ENCODE results near the gene FAM89A. TPM values are rescaled to one million over a fixed set of nuclear protein-coding genes. Genes with fewer than 3 reads are reported as not detected.

The FAM89A gene
- total RNA-seq, result 8.9 TPM
- long read RNA-seq, transcript FAM89A-201 (2 exons, 1,495 nt), result major isoform, 10 of 10 reads
- long read RNA-seq, partial matches to known transcripts, result 0 of 10 reads
- long read RNA-seq, other reads (novel, unspliced or antisense), result 0 of 10 reads

DNA sequence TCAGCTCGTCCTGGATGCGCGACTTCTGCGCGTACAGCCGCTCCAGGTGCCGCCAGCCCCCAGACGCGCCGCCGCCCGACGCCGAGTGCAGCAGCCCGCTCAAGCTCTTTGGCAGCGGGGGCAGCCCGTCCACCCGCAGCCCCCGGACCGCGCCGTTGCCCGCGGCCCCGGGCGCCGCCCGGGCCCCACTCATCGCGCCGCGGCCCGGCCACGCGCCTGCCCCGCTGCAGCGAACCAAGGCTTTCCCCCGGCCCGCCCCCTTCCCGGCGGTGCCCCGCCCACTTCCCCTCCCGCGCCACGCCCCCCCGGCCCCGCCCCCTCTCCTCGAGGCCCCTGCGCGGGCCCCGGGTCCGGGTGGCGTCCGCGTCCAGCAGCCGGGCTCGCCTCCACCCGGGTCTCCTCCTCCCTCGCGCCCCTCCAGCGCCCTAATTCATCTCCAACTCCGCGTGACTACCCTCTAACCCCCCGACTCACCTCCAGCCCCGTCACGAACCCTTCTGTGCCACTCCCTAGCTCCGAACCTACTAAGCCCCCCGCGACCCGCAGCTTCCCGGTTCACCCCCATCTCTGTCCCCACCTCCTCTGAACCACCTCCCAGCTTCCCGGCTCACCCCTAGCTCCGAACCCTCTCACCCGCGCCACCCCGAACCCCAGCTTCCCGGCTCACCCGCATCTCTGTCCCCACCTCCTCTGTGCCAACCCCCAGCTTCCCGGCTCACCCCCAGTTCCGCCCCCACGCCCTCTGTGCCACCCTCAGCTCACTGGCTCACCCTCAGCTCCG, at the start of gene FAM89A:
FAM89A (minus strand) TSS at position 236 of the 781 bp plus-strand sequence; CDS start at position 193, 43 bp downstream.
- intact Hi-C loops (cut with DNase I), result loop anchor here (5.0 kb wide), 1 partner anchor 52 kb away; no protein-coding TSS in a partner anchor
- DNase-seq (ENCODE audit: missing footprints), result no peak
- peak; percentile 69 for ATAC-seq

- no peak for ATAC-seq
- no peak for DNase-seq (ENCODE audit: missing footprints)
- intact Hi-C loops (cut with DNase I), result no loop called here
Measured at GRCh38 chr1:231084353-231084752, 44.3 kb upstream of the FAM89A start.

DNA sequence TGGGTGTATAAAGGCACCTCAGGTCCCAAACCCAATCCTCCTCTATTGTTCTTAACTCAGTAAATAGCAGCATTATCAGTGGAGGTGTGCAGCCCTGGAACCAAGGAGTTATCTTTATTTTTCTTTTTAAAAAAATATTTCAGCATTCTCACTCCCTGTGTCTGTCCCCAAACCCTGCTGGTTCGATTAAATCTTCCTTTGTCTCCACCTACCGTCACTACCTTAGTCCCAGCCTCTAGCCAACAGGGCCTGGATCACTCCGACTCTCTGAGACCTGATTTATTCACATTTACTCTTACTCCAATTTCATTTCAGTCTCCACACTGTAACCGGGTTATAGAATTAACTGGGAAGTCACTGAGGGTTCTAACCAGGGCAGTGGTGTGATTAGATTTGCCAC, 39.1 kb upstream of the FAM89A start:
- ATAC-seq (no peak), DNase-seq (ENCODE audit: missing footprints) (no peak)
- intact Hi-C loops (cut with DNase I), result no loop called here

DNA sequence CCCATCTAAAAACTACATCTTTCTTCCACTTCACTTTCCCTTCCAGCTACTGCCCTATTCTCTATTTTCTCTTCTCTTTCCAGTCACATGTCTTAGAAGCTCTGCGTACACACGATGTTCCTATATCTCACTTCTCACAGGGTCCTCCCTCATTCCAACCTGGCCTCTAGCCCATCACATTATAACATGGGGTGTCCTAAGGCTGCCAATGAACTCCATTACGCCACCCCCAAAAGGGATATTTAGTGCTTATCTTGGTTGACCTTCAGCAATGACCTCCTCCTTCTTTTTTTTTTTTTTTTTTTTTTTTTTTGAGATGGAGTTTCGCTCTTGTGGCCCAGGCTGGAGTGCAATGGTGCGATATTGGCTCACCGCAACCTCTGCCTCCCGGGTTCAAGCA, 38.2 kb upstream of the FAM89A start:
- DNase-seq (ENCODE audit: missing footprints) (no peak), ATAC-seq (no peak)
- intact Hi-C loops (cut with DNase I), result no loop called here

GRCh38 chr1:231076802-231077201, 36.7 kb upstream of the FAM89A start:
- ATAC-seq (no peak), DNase-seq (ENCODE audit: missing footprints) (no peak)
- intact Hi-C loops (cut with DNase I), result no loop called here

DNA sequence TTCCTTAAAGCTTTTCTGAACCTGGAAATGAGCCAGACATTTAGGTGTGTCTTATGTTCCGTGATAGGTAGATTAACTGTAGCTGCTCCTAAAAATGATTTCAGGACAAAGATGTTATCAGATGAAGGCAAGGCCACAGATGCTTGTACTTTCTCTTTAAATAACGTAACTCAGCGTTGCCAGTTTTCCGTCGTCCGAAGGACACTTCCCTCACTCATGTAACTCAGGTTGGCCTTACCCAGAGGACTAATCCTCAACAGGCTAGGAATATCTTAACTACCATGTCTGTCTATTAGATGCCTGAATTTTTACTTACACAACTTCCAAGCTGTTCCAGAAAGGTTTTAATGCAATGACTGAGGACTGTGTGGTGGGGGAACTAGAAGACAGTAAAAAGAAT, 35.4 kb upstream of the FAM89A start:
- no peak for ATAC-seq
- intact Hi-C loops (cut with DNase I), result no loop called here
- DNase-seq (ENCODE audit: missing footprints), result no peak

GRCh38 chr1:231075020-231075419, 35.0 kb upstream of the FAM89A start:
- DNase-seq (ENCODE audit: missing footprints), result no peak
- ATAC-seq, result no peak
- intact Hi-C loops (cut with DNase I), result no loop called here

DNA sequence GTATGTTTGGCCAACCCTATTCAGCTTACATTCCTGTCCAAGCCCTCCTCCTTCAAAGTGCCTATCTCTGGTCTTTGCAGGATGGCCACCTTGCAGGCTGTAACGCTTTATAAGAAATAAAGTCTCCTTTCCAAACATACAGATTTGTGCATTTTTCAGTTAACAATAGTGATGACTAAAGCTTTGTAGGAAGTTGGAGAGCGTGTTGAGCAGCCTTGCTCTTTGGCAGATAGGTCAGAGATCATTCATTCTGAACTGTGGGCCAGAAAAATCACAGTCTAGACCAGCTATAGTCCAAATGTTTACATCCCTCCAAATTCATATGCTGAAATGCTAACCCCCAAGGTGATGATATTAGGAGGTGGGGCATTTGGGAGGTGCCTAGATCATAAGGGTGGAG, 34.0 kb upstream of the FAM89A start:
- DNase-seq (ENCODE audit: missing footprints), result no peak
- no peak for ATAC-seq
- intact Hi-C loops (cut with DNase I), result no loop called here

GRCh38 chr1:231073331-231073730, 33.3 kb upstream of the FAM89A start:
- no peak for ATAC-seq
- intact Hi-C loops (cut with DNase I), result no loop called here
- no peak for DNase-seq (ENCODE audit: missing footprints)

DNA sequence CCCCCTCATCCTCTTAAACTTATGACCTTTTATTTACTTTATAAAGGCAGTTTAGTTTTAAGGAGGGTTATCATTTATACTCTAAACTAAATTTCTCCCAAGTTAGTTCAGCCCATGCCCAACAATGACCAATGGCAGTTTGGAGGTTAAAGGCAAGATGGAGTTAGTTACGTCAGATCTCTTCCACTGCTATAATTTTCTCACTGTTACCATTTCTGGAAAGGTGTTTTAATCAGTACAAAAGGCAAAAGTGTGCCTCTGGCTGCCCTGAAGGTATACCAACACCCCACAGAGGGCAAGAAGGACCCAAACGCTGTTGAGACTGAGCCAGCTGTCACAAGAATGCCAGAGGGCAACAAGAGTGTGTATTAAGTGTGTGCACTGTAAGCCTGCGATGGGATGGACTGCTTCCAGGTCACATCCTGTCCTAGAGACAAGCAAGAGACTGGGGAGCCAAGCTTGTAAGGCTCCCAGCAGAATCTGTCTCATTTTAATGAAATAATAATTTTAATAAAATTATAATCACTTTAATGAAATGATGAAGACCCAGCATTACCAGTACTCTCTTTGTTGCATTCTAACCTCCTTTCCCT, 32.5 kb upstream of the FAM89A start:
- ATAC-seq, result no peak
- DNase-seq (ENCODE audit: missing footprints), result no peak
- intact Hi-C loops (cut with DNase I), result no loop called here

- ATAC-seq, result no peak
- no peak for DNase-seq (ENCODE audit: missing footprints)
- intact Hi-C loops (cut with DNase I), result no loop called here
Measured at GRCh38 chr1:231072041-231072440, 32.0 kb upstream of the FAM89A start.

DNA sequence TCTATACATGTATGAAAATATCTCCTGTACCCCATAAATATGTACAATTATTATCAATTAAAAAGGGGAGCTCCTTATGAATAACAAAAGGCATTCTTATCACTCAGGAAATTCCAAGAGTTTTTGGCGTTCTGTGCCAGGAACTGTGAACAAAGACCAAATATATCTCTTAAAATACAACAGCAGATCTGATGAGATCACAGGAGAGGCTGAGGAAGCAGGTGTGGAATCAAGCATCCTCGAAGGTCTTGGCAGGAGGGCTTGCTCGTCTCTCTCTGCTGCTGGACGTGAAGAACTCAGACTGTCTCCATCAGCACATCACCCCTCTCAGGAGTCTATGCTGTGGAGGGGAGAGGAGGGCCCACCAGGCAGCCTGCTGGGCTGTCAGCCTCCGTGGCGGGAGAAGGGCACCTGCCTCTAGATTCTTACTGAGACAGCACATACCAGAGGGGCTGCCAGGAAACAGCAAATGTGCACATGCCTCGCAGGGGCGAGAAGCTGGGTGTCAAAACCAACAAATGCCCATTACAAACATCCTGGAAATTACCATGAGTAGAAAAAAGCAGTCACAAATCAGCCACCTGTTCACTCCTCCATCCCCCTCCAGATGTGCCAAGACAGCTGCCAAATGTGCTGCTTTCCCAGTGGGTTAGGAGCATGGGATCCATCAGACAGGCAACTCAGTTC, 30.8 kb upstream of the FAM89A start:
- ATAC-seq (no peak), DNase-seq (ENCODE audit: missing footprints) (no peak)
- intact Hi-C loops (cut with DNase I), result no loop called here

DNA sequence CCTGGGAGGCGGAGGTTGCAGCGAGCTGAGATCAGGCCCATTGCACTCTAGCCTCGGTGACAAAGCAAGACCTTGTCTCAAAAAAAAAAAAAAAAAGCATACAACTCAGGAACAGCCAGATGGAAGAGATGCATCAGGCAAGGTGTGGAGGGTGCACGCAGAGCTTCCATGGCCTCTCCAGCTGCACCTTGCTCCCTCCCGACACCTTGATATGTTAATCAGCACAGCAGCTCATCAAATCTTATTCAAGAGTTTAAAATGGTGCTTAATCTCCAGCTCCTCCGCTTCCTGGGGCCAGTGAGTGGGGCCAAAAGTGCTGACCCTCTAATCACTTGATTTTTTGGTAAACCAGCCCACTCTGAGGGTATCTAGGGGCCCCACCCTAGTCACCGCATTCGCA, 29.3 kb upstream of the FAM89A start:
- intact Hi-C loops (cut with DNase I), result no loop called here
- no peak for DNase-seq (ENCODE audit: missing footprints)
- no peak for ATAC-seq

- DNase-seq (ENCODE audit: missing footprints) (no peak), ATAC-seq (no peak)
- intact Hi-C loops (cut with DNase I), result no loop called here
Measured at GRCh38 chr1:231068762-231069161, 28.7 kb upstream of the FAM89A start.

GRCh38 chr1:231065510-231066241, 25.6 kb upstream of the FAM89A start:
- peak; percentile 44 for ATAC-seq
- intact Hi-C loops (cut with DNase I), result no loop called here
- no peak for DNase-seq (ENCODE audit: missing footprints)

DNA sequence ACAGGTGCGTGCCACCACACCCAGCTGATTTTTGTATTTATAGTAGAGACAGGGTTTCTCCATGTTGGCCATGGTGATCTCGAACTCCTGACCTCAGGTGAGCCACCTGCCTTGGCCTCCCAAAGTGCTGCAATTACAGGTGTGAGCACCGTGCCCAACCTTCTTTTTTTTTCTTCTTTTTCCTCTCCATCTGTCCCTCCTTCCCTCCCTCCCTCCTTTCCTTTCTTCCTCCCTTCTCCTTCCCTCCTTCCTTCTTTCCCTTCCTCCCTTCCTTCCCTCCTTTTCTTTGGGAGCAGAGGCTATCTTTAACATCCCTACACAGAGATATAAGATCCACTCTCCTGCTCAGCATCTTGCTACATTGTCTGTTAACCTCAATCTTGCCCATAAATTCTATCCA, 24.4 kb upstream of the FAM89A start:
- ATAC-seq, result no peak
- no peak for DNase-seq (ENCODE audit: missing footprints)
- intact Hi-C loops (cut with DNase I), result no loop called here

- ATAC-seq, result no peak
- DNase-seq (ENCODE audit: missing footprints), result no peak
- intact Hi-C loops (cut with DNase I), result no loop called here
Measured at GRCh38 chr1:231063331-231063730, 23.3 kb upstream of the FAM89A start.

DNA sequence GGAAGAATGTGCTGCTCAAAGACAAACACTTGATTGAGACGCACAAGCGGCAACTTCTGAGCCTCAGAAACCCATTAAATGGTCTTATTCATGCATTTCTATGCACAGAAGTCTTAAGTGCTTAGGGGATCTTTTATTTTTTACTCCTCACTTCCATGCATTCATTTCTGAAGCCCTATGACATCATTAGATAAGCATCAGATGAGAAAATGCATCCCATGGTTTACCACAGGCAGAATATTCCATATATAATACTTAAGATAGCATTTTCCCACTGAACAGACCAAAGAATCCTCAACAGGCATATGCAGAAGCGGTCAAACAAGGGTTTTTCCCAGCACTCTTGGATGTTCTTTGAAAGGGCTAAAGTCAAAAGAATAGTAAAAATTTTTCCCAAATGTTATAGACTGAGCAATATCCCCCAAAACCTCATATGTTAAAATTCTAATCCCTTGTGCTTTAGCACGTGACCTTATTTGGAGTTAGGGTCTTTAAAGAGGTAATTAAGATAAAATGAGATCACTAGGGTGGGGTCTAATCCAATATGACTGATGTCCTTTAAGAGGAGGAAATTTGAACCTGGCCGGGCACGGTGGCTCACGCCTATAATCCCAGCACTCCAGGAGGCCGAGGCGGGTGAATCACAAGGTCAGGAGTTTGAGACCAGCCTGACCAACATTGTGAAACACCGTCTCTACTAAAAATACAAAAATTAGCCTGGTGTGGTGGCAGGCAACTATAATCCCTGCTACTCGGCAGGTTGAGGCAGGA, 22.6 kb upstream of the FAM89A start:
- intact Hi-C loops (cut with DNase I), result no loop called here
- ATAC-seq, result no peak
- DNase-seq (ENCODE audit: missing footprints), result no peak

Data from Right ventricle myocardium inferior (tissue), 1 donor.